ENCODE measurements around the gene HAO1.

HAO1 gene

GRCh38 chr20:7868108-7868507, 72.2 kb downstream of the HAO1 start:
- no peak overlapping the region for H3K23ac ChIP-seq (ENCODE audit: low read depth, low read length, poor library complexity)
- no peak overlapping the region for H3K27ac ChIP-seq (replicated peaks; ENCODE audit: low read length)
- H2AK5ac ChIP-seq (ENCODE audit: low read depth, low read length), result no peak overlapping the region
- H3K9me3 ChIP-seq (replicated peaks in 1 of 2; ENCODE audit: control insufficient read depth in 2 of 2, insufficient read depth in 1 of 2, low read depth in 1 of 2, low read length in 2 of 2), result no peaks in the 10 kb centered on the region
- H3K36me3 ChIP-seq (replicated peaks in 1 of 2; ENCODE audit: control insufficient read depth in 2 of 2, insufficient read depth in 2 of 2, low read length in 2 of 2), result no peaks in the 10 kb centered on the region
- H4K8ac ChIP-seq (ENCODE audit: low read depth, low read length), result no peak overlapping the region
- no peaks in the 10 kb centered on the region for H3K4me1 ChIP-seq (ENCODE audit: control insufficient read depth in 2 of 2, insufficient read depth in 1 of 2, low read depth in 1 of 2, low read length in 2 of 2)
- H3K4me2 ChIP-seq (ENCODE audit: insufficient read depth, low read length, poor library complexity, severe bottlenecking), result no peak overlapping the region
- H2AFZ ChIP-seq (ENCODE audit: low read length), result no peak overlapping the region
- WGBS, 2 donors (ENCODE audit: extremely low coverage in 2 of 2, insufficient read length in 2 of 2, insufficient replicate concordance in 1 of 2), result no CpG with 5 or more reads among the region's 2 CpGs
- H3K9ac ChIP-seq (ENCODE audit: low read depth, low read length, poor library complexity), result no peak overlapping the region
- H2BK5ac ChIP-seq (ENCODE audit: low read length), result no peak overlapping the region
- no peak for DNase-seq (ENCODE audit: low spot score)
- no peak overlapping the region for H2BK12ac ChIP-seq (ENCODE audit: low read length)
- peaks cover 0 to 16% (median 0%) of the 10 kb centered on the region in 3 experiments for H3K27me3 ChIP-seq (ENCODE audit: control insufficient read depth in 3 of 3, insufficient read depth in 3 of 3, low read depth in 1 of 3, low read length in 3 of 3)
- H2BK15ac ChIP-seq (ENCODE audit: low read length), result no peak overlapping the region
- H3K4ac ChIP-seq (ENCODE audit: low read length), result no peak overlapping the region
- H3K4me3 ChIP-seq (ENCODE audit: low read length in 2 of 2), result no peak overlapping the region
- no peak overlapping the region for H3K14ac ChIP-seq (ENCODE audit: low read length)
- H3K18ac ChIP-seq (ENCODE audit: low read length), result no peak overlapping the region
- H2BK120ac ChIP-seq (ENCODE audit: low read depth, low read length), result no peak overlapping the region
- H3K79me1 ChIP-seq (ENCODE audit: low read depth, low read length), result no peaks in the 10 kb centered on the region
- no peak overlapping the region for H4K91ac ChIP-seq (ENCODE audit: low read depth, low read length, poor library complexity)

GRCh38 chr20:7866285-7866684, 74.0 kb downstream of the HAO1 start:
- no peak overlapping the region for H2BK15ac ChIP-seq (ENCODE audit: low read length)
- H3K18ac ChIP-seq (ENCODE audit: low read length), result no peak overlapping the region
- H3K27me3 ChIP-seq (ENCODE audit: control insufficient read depth in 3 of 3, insufficient read depth in 3 of 3, low read depth in 1 of 3, low read length in 3 of 3), result peaks cover 0 to 16% (median 0%) of the 10 kb centered on the region in 3 experiments
- no peak overlapping the region for H2BK12ac ChIP-seq (ENCODE audit: low read length)
- no peak overlapping the region for H2BK120ac ChIP-seq (ENCODE audit: low read depth, low read length)
- H3K27ac ChIP-seq (replicated peaks; ENCODE audit: low read length), result no peak overlapping the region
- H3K4me2 ChIP-seq (ENCODE audit: insufficient read depth, low read length, poor library complexity, severe bottlenecking), result no peak overlapping the region
- WGBS, 2 donors (ENCODE audit: extremely low coverage in 2 of 2, insufficient read length in 2 of 2, insufficient replicate concordance in 1 of 2), result no CpG with 5 or more reads among the region's 11 CpGs
- H3K4me1 ChIP-seq (ENCODE audit: control insufficient read depth in 2 of 2, insufficient read depth in 1 of 2, low read depth in 1 of 2, low read length in 2 of 2), result no peaks in the 10 kb centered on the region
- no peak overlapping the region for H3K14ac ChIP-seq (ENCODE audit: low read length)
- H2AK5ac ChIP-seq (ENCODE audit: low read depth, low read length), result no peak overlapping the region
- no peak overlapping the region for H3K23ac ChIP-seq (ENCODE audit: low read depth, low read length, poor library complexity)
- H3K9me3 ChIP-seq (replicated peaks in 1 of 2; ENCODE audit: control insufficient read depth in 2 of 2, insufficient read depth in 1 of 2, low read depth in 1 of 2, low read length in 2 of 2), result no peaks in the 10 kb centered on the region
- DNase-seq (ENCODE audit: low spot score), result no peak
- no peaks in the 10 kb centered on the region for H3K79me1 ChIP-seq (ENCODE audit: low read depth, low read length)
- H3K36me3 ChIP-seq (replicated peaks in 1 of 2; ENCODE audit: control insufficient read depth in 2 of 2, insufficient read depth in 2 of 2, low read length in 2 of 2), result no peaks in the 10 kb centered on the region
- H2AFZ ChIP-seq (ENCODE audit: low read length), result peak overlapping the region; percentile 68
- H4K8ac ChIP-seq (ENCODE audit: low read depth, low read length), result no peak overlapping the region
- no peak overlapping the region for H3K4ac ChIP-seq (ENCODE audit: low read length)
- H2BK5ac ChIP-seq (ENCODE audit: low read length), result no peak overlapping the region
- H3K9ac ChIP-seq (ENCODE audit: low read depth, low read length, poor library complexity), result no peak overlapping the region
- no peak overlapping the region for H3K4me3 ChIP-seq (ENCODE audit: low read length in 2 of 2)
- H4K91ac ChIP-seq (ENCODE audit: low read depth, low read length, poor library complexity), result no peak overlapping the region

- WGBS, 2 donors (ENCODE audit: extremely low coverage in 2 of 2, insufficient read length in 2 of 2, insufficient replicate concordance in 1 of 2), result no CpG with 5 or more reads among the region's 3 CpGs
- peaks cover 0 to 1% of the 10 kb centered on the region in 2 donors for H3K4me1 ChIP-seq (ENCODE audit: control insufficient read depth in 2 of 2, insufficient read depth in 1 of 2, low read depth in 1 of 2, low read length in 2 of 2)
- no peak overlapping the region for H2BK12ac ChIP-seq (ENCODE audit: low read length)
- H3K4me3 ChIP-seq (ENCODE audit: low read length in 2 of 2), result no peak overlapping the region
- H2BK120ac ChIP-seq (ENCODE audit: low read depth, low read length), result no peak overlapping the region
- no peak overlapping the region for H3K18ac ChIP-seq (ENCODE audit: low read length)
- H3K14ac ChIP-seq (ENCODE audit: low read length), result no peak overlapping the region
- H2AFZ ChIP-seq (ENCODE audit: low read length), result no peak overlapping the region
- no peaks in the 10 kb centered on the region for H3K27me3 ChIP-seq (ENCODE audit: control insufficient read depth in 3 of 3, insufficient read depth in 3 of 3, low read depth in 1 of 3, low read length in 3 of 3)
- no peak overlapping the region for H2BK15ac ChIP-seq (ENCODE audit: low read length)
- no peak overlapping the region for H2AK5ac ChIP-seq (ENCODE audit: low read depth, low read length)
- H3K23ac ChIP-seq (ENCODE audit: low read depth, low read length, poor library complexity), result no peak overlapping the region
- H2BK5ac ChIP-seq (ENCODE audit: low read length), result no peak overlapping the region
- no peaks in the 10 kb centered on the region for H3K79me1 ChIP-seq (ENCODE audit: low read depth, low read length)
- H3K4me2 ChIP-seq (ENCODE audit: insufficient read depth, low read length, poor library complexity, severe bottlenecking), result no peak overlapping the region
- H4K91ac ChIP-seq (ENCODE audit: low read depth, low read length, poor library complexity), result no peak overlapping the region
- no peak overlapping the region for H3K9ac ChIP-seq (ENCODE audit: low read depth, low read length, poor library complexity)
- no peak overlapping the region for H3K4ac ChIP-seq (ENCODE audit: low read length)
- H3K9me3 ChIP-seq (replicated peaks in 1 of 2; ENCODE audit: control insufficient read depth in 2 of 2, insufficient read depth in 1 of 2, low read depth in 1 of 2, low read length in 2 of 2), result no peaks in the 10 kb centered on the region
- no peak overlapping the region for H3K27ac ChIP-seq (replicated peaks; ENCODE audit: low read length)
- peak; percentile 44 for DNase-seq (ENCODE audit: low spot score)
- no peak overlapping the region for H4K8ac ChIP-seq (ENCODE audit: low read depth, low read length)
- no peaks in the 10 kb centered on the region for H3K36me3 ChIP-seq (replicated peaks in 1 of 2; ENCODE audit: control insufficient read depth in 2 of 2, insufficient read depth in 2 of 2, low read length in 2 of 2)
These were observed 80.9 kb downstream of the HAO1 start for GRCh38 chr20:7859356-7859802.

- no peaks in the 10 kb centered on the region for H3K79me1 ChIP-seq (ENCODE audit: low read depth, low read length)
- no peak overlapping the region for H4K91ac ChIP-seq (ENCODE audit: low read depth, low read length, poor library complexity)
- no peak overlapping the region for H3K4me3 ChIP-seq (ENCODE audit: low read length in 2 of 2)
- no peak overlapping the region for H3K14ac ChIP-seq (ENCODE audit: low read length)
- peaks cover 0 to 1% of the 10 kb centered on the region in 2 donors for H3K4me1 ChIP-seq (ENCODE audit: control insufficient read depth in 2 of 2, insufficient read depth in 1 of 2, low read depth in 1 of 2, low read length in 2 of 2)
- no peaks in the 10 kb centered on the region for H3K36me3 ChIP-seq (replicated peaks in 1 of 2; ENCODE audit: control insufficient read depth in 2 of 2, insufficient read depth in 2 of 2, low read length in 2 of 2)
- no peak overlapping the region for H2BK15ac ChIP-seq (ENCODE audit: low read length)
- no peaks in the 10 kb centered on the region for H3K27me3 ChIP-seq (ENCODE audit: control insufficient read depth in 3 of 3, insufficient read depth in 3 of 3, low read depth in 1 of 3, low read length in 3 of 3)
- no peak overlapping the region for H2BK120ac ChIP-seq (ENCODE audit: low read depth, low read length)
- no peaks in the 10 kb centered on the region for H3K9me3 ChIP-seq (replicated peaks in 1 of 2; ENCODE audit: control insufficient read depth in 2 of 2, insufficient read depth in 1 of 2, low read depth in 1 of 2, low read length in 2 of 2)
- H3K18ac ChIP-seq (ENCODE audit: low read length), result no peak overlapping the region
- DNase-seq (ENCODE audit: low spot score), result no peak
- no peak overlapping the region for H3K27ac ChIP-seq (replicated peaks; ENCODE audit: low read length)
- no peak overlapping the region for H4K8ac ChIP-seq (ENCODE audit: low read depth, low read length)
- H3K9ac ChIP-seq (ENCODE audit: low read depth, low read length, poor library complexity), result no peak overlapping the region
- no peak overlapping the region for H2AK5ac ChIP-seq (ENCODE audit: low read depth, low read length)
- no peak overlapping the region for H3K4ac ChIP-seq (ENCODE audit: low read length)
- H2BK12ac ChIP-seq (ENCODE audit: low read length), result no peak overlapping the region
- no CpG with 5 or more reads among the region's 4 CpGs for WGBS, 2 donors (ENCODE audit: extremely low coverage in 2 of 2, insufficient read length in 2 of 2, insufficient replicate concordance in 1 of 2)
- no peak overlapping the region for H3K23ac ChIP-seq (ENCODE audit: low read depth, low read length, poor library complexity)
- no peak overlapping the region for H3K4me2 ChIP-seq (ENCODE audit: insufficient read depth, low read length, poor library complexity, severe bottlenecking)
- no peak overlapping the region for H2BK5ac ChIP-seq (ENCODE audit: low read length)
- H2AFZ ChIP-seq (ENCODE audit: low read length), result no peak overlapping the region
These were observed 81.5 kb downstream of the HAO1 start for GRCh38 chr20:7858734-7859250.

Data from neuronal stem cell (in vitro differentiated cells).